Upper lobe of right lung (tissue), 1 donor: Measurements from ENCODE around the gene TMEM229A. TPM values are rescaled to one million over a fixed set of nuclear protein-coding genes. Genes with fewer than 3 reads are reported as not detected.

ENCODE experiments used
- ATAC-seq: fragments of 200-7000 bp; cut with Tn5 transposase; one replicate; pipeline ENCODE4 v1.9.1; 2020; ENCODE audit warnings: mild to moderate bottlenecking, moderate library complexity
- DNase-seq: peaks from one replicate; pipeline ENCODE4 v3.0.0-alpha.2; 2020
- H3K27ac ChIP-seq: fragments of 200-600 bp; one replicate; pipeline ENCODE4 v1.8.0; 2022
- H3K27me3 ChIP-seq: fragments of 200-600 bp; one replicate; pipeline ENCODE4 v1.8.0; 2022; ENCODE audit warnings: mild to moderate bottlenecking
- H3K36me3 ChIP-seq: fragments of 200-600 bp; one replicate; pipeline ENCODE4 v1.8.0; 2022
- H3K4me1 ChIP-seq: fragments of 200-600 bp; one replicate; pipeline ENCODE4 v1.8.0; 2022
- H3K4me3 ChIP-seq: fragments of 200-600 bp; one replicate; pipeline ENCODE4 v1.8.0; 2022; ENCODE audit warnings: mild to moderate bottlenecking
- H3K9me3 ChIP-seq: fragments of 200-600 bp; one replicate; pipeline ENCODE4 v1.8.0; 2022
- intact Hi-C: fragments of 100-400 bp; cut with DNase I; formaldehyde crosslinking; loops from one replicate; pipeline ENCODE4 v1.11.0; 2022
- total RNA-seq: library from RNA; stranded (reverse); fragmentation: NEBNext Ultra II Directional; extraction: Animal tissue kit (Norgen Biotek cat#: 25700); gene quantifications from one replicate; pipeline ENCODE4 v1.2.1, GENCODE V29; 2021
- TF ChIP-seq, protein P1 (sequence below): fragments of 200-600 bp; IDR thresholded peaks from one replicate; pipeline ENCODE4 v1.8.0; 2022; ENCODE audit warnings: antibody characterized with exemption
- donor health status: DM: no; HTN: yes; CAD: no; lungs with severe emphysema.

Gene TMEM229A
- total RNA-seq, 1 donor from 2014 or later = not detected

DNA sequence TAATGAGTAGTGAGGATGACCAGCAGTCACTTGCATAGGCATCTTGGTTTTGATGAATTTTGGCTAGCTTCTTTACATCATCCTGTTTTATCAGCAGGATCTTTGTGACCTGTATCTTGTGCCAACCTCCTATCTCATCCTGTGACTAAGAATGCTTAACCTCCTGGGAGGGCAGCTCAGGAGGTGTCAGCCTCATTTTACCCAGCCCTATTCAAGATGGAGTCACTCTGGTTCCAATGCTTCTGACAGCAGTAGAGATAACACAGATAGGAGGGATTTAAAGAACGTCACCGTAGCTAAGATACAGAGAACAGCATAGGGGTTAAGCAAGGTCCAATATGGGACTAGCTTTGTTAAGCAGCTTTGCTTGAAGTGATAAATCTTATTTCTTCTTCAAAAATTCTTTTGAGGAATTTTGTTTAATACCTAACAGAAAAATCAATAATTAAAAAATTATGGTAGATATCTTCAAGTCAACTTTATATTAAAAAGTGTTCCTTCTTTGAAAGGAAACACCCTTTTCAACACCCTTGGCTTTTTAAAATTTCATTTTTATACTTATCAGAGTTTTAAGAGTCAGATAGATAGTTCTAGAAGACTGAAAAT is 39.9 kb downstream of the TMEM229A start:
- no peak for DNase-seq
- no peaks in the 10 kb centered on the region for H3K9me3 ChIP-seq
- TF ChIP-seq, protein P1, sequence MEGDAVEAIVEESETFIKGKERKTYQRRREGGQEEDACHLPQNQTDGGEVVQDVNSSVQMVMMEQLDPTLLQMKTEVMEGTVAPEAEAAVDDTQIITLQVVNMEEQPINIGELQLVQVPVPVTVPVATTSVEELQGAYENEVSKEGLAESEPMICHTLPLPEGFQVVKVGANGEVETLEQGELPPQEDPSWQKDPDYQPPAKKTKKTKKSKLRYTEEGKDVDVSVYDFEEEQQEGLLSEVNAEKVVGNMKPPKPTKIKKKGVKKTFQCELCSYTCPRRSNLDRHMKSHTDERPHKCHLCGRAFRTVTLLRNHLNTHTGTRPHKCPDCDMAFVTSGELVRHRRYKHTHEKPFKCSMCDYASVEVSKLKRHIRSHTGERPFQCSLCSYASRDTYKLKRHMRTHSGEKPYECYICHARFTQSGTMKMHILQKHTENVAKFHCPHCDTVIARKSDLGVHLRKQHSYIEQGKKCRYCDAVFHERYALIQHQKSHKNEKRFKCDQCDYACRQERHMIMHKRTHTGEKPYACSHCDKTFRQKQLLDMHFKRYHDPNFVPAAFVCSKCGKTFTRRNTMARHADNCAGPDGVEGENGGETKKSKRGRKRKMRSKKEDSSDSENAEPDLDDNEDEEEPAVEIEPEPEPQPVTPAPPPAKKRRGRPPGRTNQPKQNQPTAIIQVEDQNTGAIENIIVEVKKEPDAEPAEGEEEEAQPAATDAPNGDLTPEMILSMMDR = no peak

DNA sequence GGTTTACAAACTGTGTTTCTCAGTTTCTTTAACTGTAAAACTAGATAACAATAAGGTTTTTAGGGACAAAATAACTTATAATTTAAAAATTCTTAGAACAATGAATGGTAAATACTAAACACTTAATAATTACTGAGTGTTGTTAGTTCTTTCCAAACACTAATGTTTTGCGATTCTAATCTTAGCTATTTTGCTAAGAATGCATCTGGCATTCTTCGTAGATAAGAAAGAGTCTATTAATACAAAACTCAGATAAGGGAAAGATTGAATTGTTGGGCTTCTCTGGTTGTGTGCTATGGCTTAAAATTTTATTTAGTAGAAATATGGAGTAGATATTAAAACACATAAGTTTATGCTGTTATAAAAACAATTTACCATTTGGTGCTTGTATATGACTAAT is 45.4 kb downstream of the TMEM229A start:
- no peaks in the 10 kb centered on the region for H3K4me1 ChIP-seq
- intact Hi-C loops = no loop called here
- H3K4me3 ChIP-seq = no peak overlapping the region
- H3K27ac ChIP-seq = no peak overlapping the region
- DNase-seq (no peak), ATAC-seq (no peak)
- no peaks in the 10 kb centered on the region for H3K36me3 ChIP-seq
- TF ChIP-seq, protein P1 = no peak
- H3K27me3 ChIP-seq = no peaks in the 10 kb centered on the region
- no peaks in the 10 kb centered on the region for H3K9me3 ChIP-seq

More for the DNA sequence above, 39.9 kb downstream of the TMEM229A start:
- intact Hi-C loops = no loop called here
- no peaks in the 10 kb centered on the region for H3K4me1 ChIP-seq
- H3K27me3 ChIP-seq = no peaks in the 10 kb centered on the region
- H3K27ac ChIP-seq = no peak overlapping the region
- no peak for ATAC-seq
- no peak overlapping the region for H3K4me3 ChIP-seq
- H3K36me3 ChIP-seq = no peaks in the 10 kb centered on the region

Other genes starting within 250 kb of the TMEM229A start
- not detected for gene HYAL4, start 187.9 kb downstream of the TMEM229A start, total RNA-seq
- not detected for gene SPAM1, start 107.8 kb downstream of the TMEM229A start, total RNA-seq